ENCODE data around the gene B4GALT7. TPM values are rescaled to one million over a fixed set of nuclear protein-coding genes. Genes with fewer than 3 reads are reported as not detected.

The B4GALT7 gene
- total RNA-seq, 1 experiment from 2014 or later, result 26.3 TPM

- Histone ChIP-seq H2AK5ac (ENCODE audit: insufficient read length, low read length) (no peak overlapping the region), H3K14ac (ENCODE audit: insufficient read depth, low read length) (no peak overlapping the region), H3T11ph (ENCODE audit: low read length) (no peak overlapping the region), H2BK120ac (ENCODE audit: low read depth, low read length, poor library complexity, severe bottlenecking) (no peak overlapping the region), H3K18ac (ENCODE audit: insufficient read length, low read depth, low read length) (no peak overlapping the region), H3K56ac (ENCODE audit: insufficient read length, low read depth, low read length) (no peak overlapping the region), H3K27ac (ENCODE audit: insufficient read length, low read depth, low read length) (no peak overlapping the region), H3K79me2 (ENCODE audit: insufficient read depth, low read length) (no peaks in the 10 kb centered on the region), H4K91ac (ENCODE audit: insufficient read length, low read depth, low read length) (no peak overlapping the region), H3K79me1 (ENCODE audit: insufficient read depth, low read depth, low read length, poor library complexity, severe bottlenecking) (no peaks in the 10 kb centered on the region), H2BK20ac (ENCODE audit: low read depth, low read length, poor library complexity, severe bottlenecking) (no peak overlapping the region), H2BK12ac (ENCODE audit: insufficient read length, low read depth, low read length) (no peak overlapping the region), H3K9me3 (ENCODE audit: control insufficient read depth, low read depth, low read length) (no peaks in the 10 kb centered on the region), H3K4me1 (ENCODE audit: insufficient read depth, low read length) (peaks cover 3% of the 10 kb centered on the region; the same call in 1 of the 2 replicates), H3K9ac (ENCODE audit: extremely low read depth, insufficient read length, low read length) (no peak overlapping the region), H2AFZ (ENCODE audit: low read length) (no peak overlapping the region), H2BK5ac (ENCODE audit: insufficient read length, low read length) (no peak overlapping the region), H4K5ac (ENCODE audit: insufficient read length, low read depth, low read length) (no peak overlapping the region), H3K23ac (ENCODE audit: insufficient read length, low read depth, low read length) (no peak overlapping the region), H3K23me2 (ENCODE audit: insufficient read length, low read depth, low read length, poor library complexity, severe bottlenecking) (peaks cover 6% of the 10 kb centered on the region), H2BK15ac (ENCODE audit: low read depth, low read length) (no peak overlapping the region), H3K27me3 (ENCODE audit: insufficient read depth, low read length) (no peaks in the 10 kb centered on the region), H3K4ac (ENCODE audit: low read depth, low read length) (no peak overlapping the region), H4K20me1 (ENCODE audit: control insufficient read depth, insufficient read depth, insufficient read length) (no peaks in the 10 kb centered on the region), H4K8ac (replicated peaks; ENCODE audit: insufficient read length, low read depth, low read length) (no peak overlapping the region), H3K4me2 (ENCODE audit: insufficient read depth, insufficient read length, low read length) (no peak overlapping the region)
- Mint-ChIP-seq H3K4me3 (no peak overlapping the region), H3K27me3 (ENCODE audit: low read depth) (0 out of 2 replicates have a peak, but pooled peaks cover 1% of the 10 kb centered on the region), H3K9me3 (no peaks in the 10 kb centered on the region), H3K27ac (no peak overlapping the region), H3K36me3 (ENCODE audit: insufficient read depth in 1 of 3, low read depth in 3 of 3) (peaks cover 2 to 20% (median 15%) of the 10 kb centered on the region in 3 experiments; a peak in 6 of 7 replicates), H3K4me1 (peaks cover 17 to 31% of the 10 kb centered on the region in 2 experiments)
- DNase-seq, result no peak
- TF ChIP-seq CTCF (conservative IDR thresholded peaks at IDR 0.05), result no peak
- no CpG with 5 or more reads among the region's 5 CpGs for WGBS (ENCODE audit: extremely low coverage, insufficient read length, low lambda C conversion rate)
These were observed 4.7 kb downstream of the B4GALT7 start for GRCh38 chr5:177604656-177605055.
